GM12873 (cell line): Measurements from ENCODE around the gene COL9A2.

ENCODE experiments used
- TF ChIP-seq, protein P1 (sequence below): IDR thresholded peaks from 2 replicates; pipeline ENCODE4 v1.5.1; 2012; ENCODE audit warnings: low read depth, mild to moderate bottlenecking, moderate library complexity, low read length, control low read depth; ENCODE audit not compliant: insufficient read depth; ENCODE audit errors: missing control alignments

Gene COL9A2

DNA sequence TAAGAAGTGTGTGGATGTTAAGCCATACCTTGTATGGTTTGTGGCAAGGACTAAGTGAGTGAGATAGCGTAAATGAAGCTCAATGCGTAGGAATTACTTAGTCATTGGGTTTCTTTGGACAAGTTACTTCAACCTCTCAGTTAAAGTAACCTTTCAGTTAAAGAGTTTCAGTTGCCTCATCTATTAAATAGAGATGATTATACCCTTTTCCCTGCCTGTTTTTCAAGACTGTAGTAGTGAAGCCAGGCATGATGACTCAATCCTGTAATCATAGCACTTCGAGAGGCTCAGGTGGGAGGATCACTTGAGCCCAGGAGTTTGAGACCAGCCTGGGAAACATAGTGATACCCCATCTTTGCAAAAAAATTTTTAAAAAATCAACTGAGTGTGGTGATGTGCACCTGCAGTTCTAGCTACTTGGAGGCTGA lies 52.7 kb downstream of the COL9A2 start:
- TF ChIP-seq, protein P1, sequence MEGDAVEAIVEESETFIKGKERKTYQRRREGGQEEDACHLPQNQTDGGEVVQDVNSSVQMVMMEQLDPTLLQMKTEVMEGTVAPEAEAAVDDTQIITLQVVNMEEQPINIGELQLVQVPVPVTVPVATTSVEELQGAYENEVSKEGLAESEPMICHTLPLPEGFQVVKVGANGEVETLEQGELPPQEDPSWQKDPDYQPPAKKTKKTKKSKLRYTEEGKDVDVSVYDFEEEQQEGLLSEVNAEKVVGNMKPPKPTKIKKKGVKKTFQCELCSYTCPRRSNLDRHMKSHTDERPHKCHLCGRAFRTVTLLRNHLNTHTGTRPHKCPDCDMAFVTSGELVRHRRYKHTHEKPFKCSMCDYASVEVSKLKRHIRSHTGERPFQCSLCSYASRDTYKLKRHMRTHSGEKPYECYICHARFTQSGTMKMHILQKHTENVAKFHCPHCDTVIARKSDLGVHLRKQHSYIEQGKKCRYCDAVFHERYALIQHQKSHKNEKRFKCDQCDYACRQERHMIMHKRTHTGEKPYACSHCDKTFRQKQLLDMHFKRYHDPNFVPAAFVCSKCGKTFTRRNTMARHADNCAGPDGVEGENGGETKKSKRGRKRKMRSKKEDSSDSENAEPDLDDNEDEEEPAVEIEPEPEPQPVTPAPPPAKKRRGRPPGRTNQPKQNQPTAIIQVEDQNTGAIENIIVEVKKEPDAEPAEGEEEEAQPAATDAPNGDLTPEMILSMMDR, result no peak

DNA sequence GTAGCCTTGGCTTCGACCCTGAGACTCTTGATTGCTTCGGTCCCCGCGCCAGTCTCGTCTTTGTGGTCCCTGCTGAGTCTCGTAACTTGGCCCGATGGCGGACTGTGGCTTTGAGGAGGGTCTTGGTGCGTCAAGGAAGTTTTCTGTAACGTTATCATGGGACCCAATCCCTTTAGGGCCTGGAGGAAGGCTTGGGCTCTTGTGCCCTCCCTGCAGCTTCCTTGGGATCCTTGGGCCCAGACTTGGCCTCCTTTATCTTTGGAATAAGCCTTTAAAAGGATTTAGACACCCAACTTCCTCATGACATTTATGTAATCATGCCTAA lies 58.7 kb downstream of the COL9A2 start:
- TF ChIP-seq, protein P1, result no peak

DNA sequence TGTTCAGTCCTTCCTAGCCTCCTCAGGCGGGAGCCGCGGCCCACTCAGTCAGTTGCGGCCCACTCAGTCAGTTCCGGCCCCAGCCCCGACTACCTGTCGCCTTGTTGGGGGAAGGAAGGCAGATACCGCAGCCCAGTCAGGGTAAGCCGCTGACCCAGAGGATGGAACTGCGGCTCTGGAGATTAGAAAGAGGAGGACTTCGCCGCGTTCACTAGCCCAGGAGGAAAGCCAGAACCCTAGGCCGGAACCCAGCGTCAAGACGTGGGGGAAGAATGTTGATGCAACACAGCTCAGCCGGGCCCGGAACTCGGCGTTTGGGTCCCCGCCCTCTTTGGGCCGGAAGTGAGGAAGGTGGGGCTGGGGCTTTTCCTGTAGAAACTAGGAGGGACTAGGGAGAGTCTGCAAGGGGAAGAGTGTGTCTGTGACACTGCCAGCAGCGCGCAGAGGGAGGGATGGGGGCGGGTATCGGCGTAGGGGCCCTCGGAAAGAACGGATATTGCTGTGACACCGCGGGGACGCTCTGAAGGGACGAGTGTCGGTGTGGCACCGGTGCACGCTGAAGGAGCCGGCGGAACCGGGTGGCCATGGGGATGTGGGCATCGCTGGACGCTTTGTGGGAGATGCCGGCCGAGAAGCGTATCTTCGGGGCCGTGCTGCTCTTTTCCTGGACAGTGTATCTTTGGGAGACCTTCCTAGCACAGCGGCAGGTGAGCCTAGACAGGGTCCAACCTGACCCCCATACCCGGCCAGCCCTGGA lies 59.2 kb downstream of the COL9A2 start, which contains the start of gene ZMPSTE24:
Gene ZMPSTE24 (plus strand): TSS at position 549 of the 757 bp plus-strand sequence. CDS start 36 bp downstream, at position 585.
- TF ChIP-seq, protein P1, result no peak

DNA sequence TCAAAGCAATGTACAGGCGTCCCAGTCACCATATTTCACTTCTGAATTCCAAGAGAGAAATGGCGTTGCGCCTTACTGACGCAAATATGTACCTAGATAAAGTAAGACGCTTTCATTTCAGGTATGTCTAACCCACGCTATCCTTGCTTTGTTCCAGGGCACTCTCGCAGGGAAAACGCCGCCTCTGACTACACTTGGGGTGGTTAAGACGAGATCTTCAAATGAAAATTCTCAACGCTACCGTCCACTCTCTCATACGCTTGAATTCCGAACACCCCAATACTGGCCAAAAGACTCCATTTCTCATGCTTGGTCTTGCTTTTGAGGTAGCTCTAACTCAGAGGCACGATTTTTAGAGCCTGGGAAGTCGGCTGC lies 59.8 kb downstream of the COL9A2 start:
- TF ChIP-seq, protein P1, result no peak

DNA sequence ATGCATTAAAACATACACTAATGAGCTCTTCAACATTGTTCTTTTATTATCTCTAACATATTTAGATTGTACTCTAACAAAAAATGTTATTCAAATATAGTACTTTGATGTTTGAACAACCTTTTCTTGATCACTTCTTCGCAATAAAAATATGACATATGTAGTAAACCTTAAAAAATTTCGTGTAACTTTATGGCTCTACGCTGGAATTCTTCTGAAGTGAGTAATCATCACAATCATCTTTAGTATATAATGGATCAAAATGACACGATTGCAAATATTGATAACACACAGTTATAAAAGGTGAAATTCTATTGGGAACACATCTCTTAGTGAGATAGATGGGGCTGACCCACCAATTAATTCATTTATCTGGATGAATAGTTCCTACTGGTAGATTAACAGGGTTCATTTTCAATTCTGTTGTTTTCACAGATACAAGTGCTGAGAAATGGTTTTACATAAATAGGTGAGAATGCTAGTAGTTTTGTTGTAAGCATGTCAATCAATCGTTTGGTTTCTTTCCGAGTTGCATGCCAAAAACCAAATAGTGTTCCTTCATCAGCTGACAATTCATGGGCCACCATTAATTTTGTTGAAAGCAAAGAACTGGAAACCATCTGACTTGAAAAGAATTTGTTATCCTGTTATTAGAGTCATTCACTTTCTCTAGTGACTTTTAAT lies 60.5 kb downstream of the COL9A2 start:
- TF ChIP-seq, protein P1, result no peak

DNA sequence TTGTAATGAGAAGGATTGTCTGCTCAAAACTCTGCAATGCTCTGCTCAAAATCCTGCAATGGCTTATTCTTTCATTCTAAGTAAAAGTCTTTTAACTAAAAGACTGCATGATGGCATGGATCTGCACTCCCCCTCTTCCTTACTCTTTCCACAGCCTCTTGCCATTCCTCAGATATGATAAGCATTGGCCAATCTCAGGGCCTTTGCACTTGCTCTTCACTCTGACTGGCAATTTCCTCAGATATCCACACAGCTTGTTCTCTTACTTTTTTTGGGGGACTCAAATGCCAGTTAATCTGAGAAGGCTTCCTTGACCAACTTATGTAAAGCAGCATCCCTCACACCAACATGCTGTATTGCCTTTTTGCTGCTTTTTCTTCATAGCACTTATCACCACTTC lies 61.9 kb downstream of the COL9A2 start:
- TF ChIP-seq, protein P1, result no peak

DNA sequence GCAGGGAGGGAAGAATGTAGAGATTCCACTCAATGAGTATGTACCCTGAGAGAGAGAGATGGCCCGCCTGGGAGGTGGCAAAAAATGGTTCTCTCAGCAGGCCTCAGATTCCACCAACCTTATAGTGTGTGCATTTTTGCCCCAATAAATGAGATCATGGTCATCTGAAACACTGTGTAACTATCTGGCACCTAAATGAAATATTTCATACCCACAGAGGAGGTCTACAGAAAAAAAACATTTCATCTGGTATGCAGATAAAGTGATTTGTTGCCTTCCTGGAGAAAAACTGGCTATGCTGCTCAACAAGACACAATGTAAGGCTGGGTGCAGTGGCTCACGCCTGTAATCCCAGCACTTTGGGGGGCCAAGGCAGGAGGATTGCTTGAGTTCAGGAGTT lies 64.5 kb downstream of the COL9A2 start:
- TF ChIP-seq, protein P1, result no peak
